Spinal cord (tissue), 10 donors: ENCODE results near the gene TEAD1. TPM values are rescaled to one million over a fixed set of nuclear protein-coding genes. Genes with fewer than 3 reads are reported as not detected.

ENCODE experiments used
- DNase-seq, 6 donors: peaks; one replicate each; pipeline versions ENCODE4 v3.0.0 to v3.0.0-alpha.2; 2013 to 2015; ENCODE audit warnings: low spot score in 6 of 6, low read depth in 4 of 6
- H3K27ac ChIP-seq: one replicate; pipeline ENCODE4 v1.5.1; 2013; ENCODE audit warnings: low read depth, low read length, control low read depth
- H3K27me3 ChIP-seq: one replicate; pipeline ENCODE4 v1.6.1; 2013; ENCODE audit warnings: low read length; ENCODE audit not compliant: control insufficient read depth, insufficient read depth
- H3K36me3 ChIP-seq: one replicate; pipeline ENCODE4 v1.6.1; 2013; ENCODE audit warnings: low read length; ENCODE audit not compliant: control insufficient read depth, insufficient read depth
- H3K4me1 ChIP-seq: one replicate; pipeline ENCODE4 v1.6.1; 2013; ENCODE audit warnings: low read length; ENCODE audit not compliant: control insufficient read depth, insufficient read depth
- H3K4me3 ChIP-seq: one replicate; pipeline ENCODE4 v1.5.1; 2013; ENCODE audit warnings: low read depth, low read length, control low read depth
- H3K9me3 ChIP-seq: one replicate; pipeline ENCODE4 v1.6.1; 2013; ENCODE audit warnings: low read length; ENCODE audit not compliant: control insufficient read depth, insufficient read depth
- WGBS: methylation state at CpG from one replicate; pipeline ENCODE4 v1.1.5; 2013; ENCODE audit warnings: missing lambda C conversion rate; ENCODE audit not compliant: insufficient coverage; 5-methylcytosine and 5-hydroxymethylcytosine counted together
- long read RNA-seq, 4 donors: transcript quantifications; one replicate each; lab custom pipeline, GENCODE V29; 2026
- polyA plus RNA-seq, 2 donors: library from polyadenylated mRNA; unstranded; fragments of 120-200 nt; gene quantifications; one replicate each; pipeline ENCODE4 v1.2.1, GENCODE V29; 2013; ENCODE audit not compliant: insufficient read length in 2 of 2
- total RNA-seq, 2 donors: library from RNA; depleted of rRNA in 1 of 2; stranded (reverse); fragments of 120-200 nt in 1 of 2; fragments of >200 nt in 1 of 2; gene quantifications; one replicate each; pipeline versions ENCODE4 v1.2.3 to v1.2.4, GENCODE V29; 2013 to 2014
- donor health status: healthy.

The TEAD1 gene
- total RNA-seq (10 to 100 TPM; 58.1 to 70.9 TPM), polyA plus RNA-seq (10 to 100 TPM; 39.2 to 59.3 TPM)
- long read RNA-seq, donor 1, full-length matches to known transcripts: 4 of 4 reads
- long read RNA-seq, donor 1, partial matches to known transcripts: 0 of 4 reads
- long read RNA-seq, donor 1, other reads (novel, unspliced or antisense): 0 of 4 reads
- long read RNA-seq, donor 2, partial matches to known transcripts: 0 of 2 reads
- long read RNA-seq, donor 2, other reads (novel, unspliced or antisense): 0 of 2 reads
- long read RNA-seq, donor 3, full-length matches to known transcripts: 2 of 2 reads
- long read RNA-seq, donor 3, partial matches to known transcripts: 0 of 2 reads
- long read RNA-seq, donor 3, other reads (novel, unspliced or antisense): 0 of 2 reads
- long read RNA-seq, donor 4, partial matches to known transcripts: 5 of 8 reads
- long read RNA-seq, donor 4, other reads (novel, unspliced or antisense): 0 of 8 reads

DNA sequence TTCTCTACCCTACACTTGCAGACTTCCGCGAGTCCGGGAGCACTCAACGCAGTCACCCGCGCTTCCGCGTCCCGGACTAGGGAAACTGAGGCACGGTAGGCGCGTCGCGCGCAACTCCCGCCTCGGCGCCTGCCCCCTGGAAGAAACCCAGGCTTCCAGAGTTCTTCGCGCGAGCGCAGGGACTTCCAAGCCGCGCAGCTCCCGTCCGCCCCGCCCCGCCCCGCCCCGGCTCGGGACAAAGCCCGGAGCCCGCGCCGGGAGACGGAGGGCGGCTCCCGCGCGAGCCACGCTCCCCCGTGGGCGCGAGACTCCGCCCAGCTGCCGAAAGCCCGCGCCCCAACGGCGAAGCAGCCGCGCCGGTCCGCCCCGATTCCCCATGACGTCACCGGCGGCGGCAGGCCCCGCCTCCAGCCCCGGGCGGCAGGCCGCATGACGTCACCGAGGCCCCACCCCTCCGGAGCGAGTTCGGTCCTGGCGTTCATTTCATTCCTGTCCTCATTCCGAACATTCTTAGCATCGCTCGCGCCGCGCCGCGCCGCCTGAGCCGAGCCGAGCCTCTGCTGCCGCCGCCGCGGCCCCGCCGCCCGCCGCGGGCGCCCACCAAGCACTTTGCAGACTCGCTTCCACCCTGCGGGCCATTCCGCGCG lies at the start of gene TEAD1:
TSS of gene TEAD1 (plus strand) at position 498 of the 647 bp plus-strand sequence.
- peak within 1 kb of the TSS; percentile 96 for H3K27ac ChIP-seq

DNA sequence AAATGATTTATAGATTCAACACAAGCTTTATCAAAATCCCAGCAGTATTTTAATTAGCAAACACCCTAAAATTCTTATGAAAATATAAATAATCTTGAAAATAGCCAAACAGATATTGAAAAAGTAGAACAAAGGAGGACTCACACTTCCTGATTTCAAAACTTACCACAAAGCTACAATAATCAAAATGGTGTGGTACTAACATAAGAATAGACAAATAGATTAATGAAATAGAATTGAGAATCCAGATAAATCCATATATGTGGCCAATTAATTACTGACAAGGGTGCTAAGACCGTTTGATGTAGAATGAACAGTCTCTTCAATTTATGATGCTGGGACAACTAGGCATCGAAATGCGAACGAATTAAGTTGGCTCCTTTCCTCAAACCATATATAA lies 49.6 kb upstream of the TEAD1 start:
- no peak overlapping the region for H3K4me3 ChIP-seq
- peaks cover 5% of the 10 kb centered on the region for H3K9me3 ChIP-seq
- no peak overlapping the region for H3K27ac ChIP-seq
- no peak for DNase-seq
- H3K27me3 ChIP-seq: no peaks in the 10 kb centered on the region
- H3K36me3 ChIP-seq: no peaks in the 10 kb centered on the region
- no CpG with 5 or more reads among the region's 4 CpGs for WGBS
- H3K4me1 ChIP-seq: no peaks in the 10 kb centered on the region

More for the DNA sequence above, at the start of gene TEAD1:
- H3K36me3 ChIP-seq: no peaks in the 10 kb centered on the region
- WGBS: under 1% methylated on average over 95 of the region's 95 CpGs
- DNase-seq: peak in 5 of 6 donors; percentile 76 to 97 (median 88)
- no peaks in the 10 kb centered on the region for H3K4me1 ChIP-seq
- peak within 1 kb of the TSS; percentile 74 for H3K4me3 ChIP-seq
- H3K27me3 ChIP-seq: no peaks in the 10 kb centered on the region
- H3K9me3 ChIP-seq: no peaks in the 10 kb centered on the region

DNA sequence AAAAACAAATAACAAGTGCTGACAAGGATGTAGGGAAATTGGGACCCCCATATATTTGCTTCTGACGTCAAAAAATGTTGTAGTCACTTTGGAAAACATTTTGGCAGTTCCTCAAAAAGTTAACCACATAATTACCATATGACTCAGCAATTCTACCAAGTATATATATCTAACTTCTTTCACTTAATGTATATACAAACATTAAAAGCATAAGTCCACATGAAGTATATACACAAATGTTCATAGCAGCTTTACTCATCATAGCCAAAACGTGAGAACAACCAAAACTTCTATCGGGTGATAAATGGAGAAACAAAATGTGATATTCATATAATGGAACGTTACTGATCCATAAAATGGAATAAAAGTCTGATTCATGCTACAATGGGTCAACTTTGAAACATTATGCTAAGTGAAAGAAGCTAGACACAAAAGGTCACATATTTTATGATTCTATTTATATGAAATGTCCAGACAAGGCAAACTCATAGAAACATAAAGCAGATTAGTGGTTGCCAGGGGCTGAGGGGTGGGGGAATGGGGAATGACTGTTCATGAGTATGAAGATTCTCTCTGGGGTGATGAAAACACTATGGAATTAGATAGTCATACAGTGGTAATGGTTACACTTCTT lies 48.7 kb upstream of the TEAD1 start:
- no peak for DNase-seq
- peaks cover 5% of the 10 kb centered on the region for H3K9me3 ChIP-seq
- H3K27ac ChIP-seq: no peak overlapping the region
- no peaks in the 10 kb centered on the region for H3K36me3 ChIP-seq
- H3K4me3 ChIP-seq: no peak overlapping the region
- H3K4me1 ChIP-seq: no peaks in the 10 kb centered on the region
- WGBS: no CpG with 5 or more reads among the region's 4 CpGs
- no peaks in the 10 kb centered on the region for H3K27me3 ChIP-seq

DNA sequence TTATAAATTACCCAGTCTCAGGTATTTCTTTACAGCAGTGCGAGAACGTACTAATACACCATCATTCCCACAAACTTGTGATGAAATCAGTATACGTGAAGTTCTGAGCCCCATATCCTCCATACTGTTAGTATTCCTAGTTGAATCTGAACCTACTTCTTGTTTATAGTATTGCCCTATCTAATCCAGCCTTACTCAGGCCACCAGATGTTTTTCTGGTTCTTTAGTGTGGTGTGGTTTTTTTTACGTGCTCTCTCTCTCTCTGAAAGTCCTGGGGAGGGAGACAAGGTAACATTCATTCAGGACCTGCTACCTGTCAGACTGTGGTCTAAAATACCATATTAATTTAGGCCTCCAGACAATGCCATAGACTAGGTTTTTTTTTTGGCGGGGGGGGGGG lies 47.6 kb upstream of the TEAD1 start:
- DNase-seq: no peak
- no CpG with 5 or more reads among the region's 5 CpGs for WGBS
- H3K27ac ChIP-seq: no peak overlapping the region
- H3K9me3 ChIP-seq: peaks cover 5% of the 10 kb centered on the region
- H3K27me3 ChIP-seq: no peaks in the 10 kb centered on the region
- no peak overlapping the region for H3K4me3 ChIP-seq
- H3K4me1 ChIP-seq: no peaks in the 10 kb centered on the region
- H3K36me3 ChIP-seq: no peaks in the 10 kb centered on the region

DNA sequence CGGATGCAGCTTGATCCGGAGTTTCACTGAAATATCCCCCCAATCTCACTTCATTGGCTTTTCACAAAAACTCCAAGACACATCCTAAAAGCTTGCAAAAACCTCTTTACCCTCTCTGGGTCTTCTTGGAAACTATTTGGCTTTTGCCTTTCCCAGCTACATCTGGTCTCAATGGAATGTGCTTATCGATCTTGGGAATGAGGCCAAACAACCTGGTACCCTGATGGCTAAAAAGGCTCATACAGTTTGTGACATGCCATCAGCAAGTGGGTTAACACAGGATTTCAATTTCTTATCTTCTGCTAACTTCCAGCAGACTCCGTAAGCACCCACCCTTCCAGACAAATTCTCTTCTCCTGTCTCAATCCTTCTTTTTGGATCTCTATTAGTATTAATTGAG lies 45.9 kb upstream of the TEAD1 start:
- no peaks in the 10 kb centered on the region for H3K4me1 ChIP-seq
- 86% methylated on average over 3 of the region's 4 CpGs for WGBS
- no peak for DNase-seq
- no peak overlapping the region for H3K4me3 ChIP-seq
- H3K27ac ChIP-seq: no peak overlapping the region
- peaks cover 5% of the 10 kb centered on the region for H3K9me3 ChIP-seq
- H3K27me3 ChIP-seq: no peaks in the 10 kb centered on the region
- H3K36me3 ChIP-seq: no peaks in the 10 kb centered on the region

DNA sequence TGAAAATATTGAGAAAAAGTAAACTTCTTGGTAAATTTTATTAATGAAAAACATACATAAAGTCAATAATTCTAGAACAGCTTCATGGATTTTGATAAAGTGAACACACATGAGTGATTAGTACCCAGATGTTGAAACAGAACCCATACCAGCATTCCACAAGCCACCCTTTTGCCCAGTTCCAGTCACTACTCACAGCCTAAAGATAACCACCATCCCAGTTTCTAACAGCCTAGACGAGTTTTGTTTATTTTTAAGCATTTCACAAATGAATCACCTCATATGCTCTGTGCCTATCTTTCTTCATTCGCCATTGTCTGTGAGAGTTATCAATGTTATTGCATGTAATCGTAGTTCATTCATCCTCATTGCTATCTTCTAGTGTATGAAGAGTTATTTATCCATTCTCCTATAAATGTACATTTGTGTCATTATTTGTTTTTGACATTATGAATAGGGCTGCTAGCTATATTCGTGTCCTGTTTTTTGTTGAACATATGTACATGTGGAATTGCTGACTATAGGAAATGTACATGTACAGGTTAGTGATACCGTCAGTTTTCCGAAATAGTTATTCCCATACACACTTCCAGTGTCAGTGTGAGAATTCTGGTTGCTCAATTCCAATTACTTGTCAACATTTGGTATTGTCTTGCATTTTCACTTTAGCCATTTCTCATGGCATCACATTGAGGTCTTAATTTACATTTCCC lies 44.5 kb upstream of the TEAD1 start:
- Histone ChIP-seq H3K27ac (no peak overlapping the region), H3K9me3 (peaks cover 3% of the 10 kb centered on the region), H3K27me3 (no peaks in the 10 kb centered on the region), H3K4me3 (no peak overlapping the region), H3K36me3 (no peaks in the 10 kb centered on the region), H3K4me1 (no peaks in the 10 kb centered on the region)
- DNase-seq: no peak
- no CpG with 5 or more reads among the region's 6 CpGs for WGBS

DNA sequence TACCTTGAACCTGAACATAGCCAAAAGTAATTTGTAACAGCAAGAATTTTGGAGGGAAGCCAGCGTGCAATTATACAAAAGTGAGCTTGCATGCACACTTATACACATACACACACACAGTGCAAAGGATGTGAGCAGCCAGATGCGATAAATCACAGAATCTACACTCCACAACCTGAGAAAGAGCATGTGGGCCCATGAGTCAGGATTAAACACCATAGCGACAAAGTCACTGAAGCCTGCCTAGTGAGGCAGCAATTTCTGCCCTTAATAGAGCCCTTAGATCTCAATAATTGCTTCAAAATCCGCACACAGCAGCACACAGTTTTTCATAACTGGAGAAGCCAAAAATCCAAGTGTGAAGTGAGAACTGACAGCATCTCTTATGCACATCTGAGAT lies 42.6 kb upstream of the TEAD1 start:
- WGBS: 82% methylated on average over 4 of the region's 4 CpGs
- Histone ChIP-seq H3K9me3 (no peaks in the 10 kb centered on the region), H3K27me3 (no peaks in the 10 kb centered on the region), H3K4me3 (no peak overlapping the region), H3K4me1 (no peaks in the 10 kb centered on the region), H3K27ac (no peak overlapping the region), H3K36me3 (no peaks in the 10 kb centered on the region)
- peak in 1 of 6 donors; percentile 26 for DNase-seq

DNA sequence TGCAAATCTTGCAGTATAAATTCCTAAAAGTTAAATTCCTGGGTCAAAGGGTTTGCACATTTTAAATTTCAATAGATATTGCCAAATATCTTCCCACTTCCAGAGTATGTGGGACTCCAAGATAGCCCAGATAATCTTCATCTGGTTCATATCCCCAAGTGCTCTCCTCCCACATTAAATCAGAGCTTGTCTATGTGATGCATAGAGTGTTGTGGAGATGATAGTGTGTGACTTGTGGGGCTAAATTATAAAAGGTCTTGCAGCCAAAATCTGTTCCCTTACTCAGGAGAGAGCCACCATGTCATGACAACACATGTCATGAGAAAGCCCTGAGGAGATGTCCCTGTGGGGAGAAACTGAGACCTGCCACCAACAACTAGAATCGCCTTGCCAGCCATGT lies 39.9 kb upstream of the TEAD1 start:
- no peak overlapping the region for H3K27ac ChIP-seq
- H3K4me1 ChIP-seq: no peaks in the 10 kb centered on the region
- no peaks in the 10 kb centered on the region for H3K36me3 ChIP-seq
- no peaks in the 10 kb centered on the region for H3K27me3 ChIP-seq
- no CpG with 5 or more reads among the region's 1 CpG for WGBS
- no peak overlapping the region for H3K4me3 ChIP-seq
- no peaks in the 10 kb centered on the region for H3K9me3 ChIP-seq
- no peak for DNase-seq

DNA sequence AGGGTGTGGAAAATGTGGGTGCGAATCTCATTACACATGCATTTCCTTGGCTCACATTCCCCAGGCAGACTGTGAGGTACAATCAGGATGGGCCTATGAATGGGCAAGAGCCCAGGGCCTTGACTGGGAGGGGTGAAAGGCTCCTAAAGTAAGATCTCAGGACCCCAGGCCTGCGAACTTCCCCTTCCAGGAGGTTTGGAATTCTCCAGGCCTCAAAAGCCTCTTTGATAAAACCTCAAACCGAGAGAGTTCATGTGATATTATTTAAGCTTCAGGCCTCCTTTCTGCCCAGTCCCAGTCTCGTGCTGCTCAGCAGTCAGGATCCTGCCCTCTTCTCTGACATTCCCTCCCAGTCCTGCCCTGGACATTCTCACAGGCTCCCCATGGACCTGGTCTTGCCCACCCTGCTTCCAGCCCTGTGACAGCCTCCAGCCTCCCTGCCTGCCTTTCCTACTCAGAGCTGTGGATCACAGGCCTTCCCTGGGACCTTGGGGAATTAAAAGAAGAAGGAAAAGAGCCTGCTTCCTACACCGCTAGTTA lies 37.3 kb upstream of the TEAD1 start:
- Histone ChIP-seq H3K4me3 (no peak overlapping the region), H3K27me3 (no peaks in the 10 kb centered on the region), H3K9me3 (no peaks in the 10 kb centered on the region), H3K36me3 (no peaks in the 10 kb centered on the region), H3K4me1 (no peaks in the 10 kb centered on the region), H3K27ac (no peak overlapping the region)
- DNase-seq: no peak
- 87% methylated on average over 4 of the region's 5 CpGs for WGBS
